HepG2 (cell line): Measurements from ENCODE around the gene DNAJA2. TPM values are rescaled to one million over a fixed set of nuclear protein-coding genes. Genes with fewer than 3 reads are reported as not detected.

Experiments used
- ADNP ChIP-seq: sonication (generic); formaldehyde crosslinking; IDR thresholded peaks from 2 replicates; pipeline ENCODE4 v1.4.0; 2020; ENCODE audit warnings: missing genetic modification reagents
- ARHGAP35 ChIP-seq: sonication (generic); formaldehyde crosslinking; IDR thresholded peaks from 2 replicates; pipeline ENCODE4 v1.9.0; 2022; ENCODE audit warnings: mild to moderate bottlenecking, inconsistent platforms, moderate library complexity, missing genetic modification reagents, borderline replicate concordance
- ATF6 ChIP-seq: sonication (generic); formaldehyde crosslinking; conservative IDR thresholded peaks from 2 replicates; pipeline ENCODE4 v1.4.0; 2020; ENCODE audit warnings: missing genetic modification reagents
- CC2D1A ChIP-seq: sonication (generic); formaldehyde crosslinking; IDR thresholded peaks from 2 replicates; pipeline ENCODE4 v1.8.1; 2023; ENCODE audit warnings: mild to moderate bottlenecking, missing genetic modification reagents
- HOMEZ ChIP-seq: IDR thresholded peaks from 2 replicates; pipeline ENCODE4 v1.6.1; 2016; ENCODE audit warnings: low read depth
- KIAA2018 ChIP-seq: sonication (generic); formaldehyde crosslinking; IDR thresholded peaks from 2 replicates; pipeline ENCODE4 v1.5.0; 2020; ENCODE audit warnings: mild to moderate bottlenecking, missing genetic modification reagents, borderline replicate concordance
- MAZ ChIP-seq, 2 experiments: sonication (generic) in 1 of 2; formaldehyde crosslinking in 1 of 2; IDR thresholded peaks; 2 replicates each; pipeline versions ENCODE4 v1.5.0 to v1.6.1; 2012 to 2020; ENCODE audit warnings: low read depth in 2 of 2, mild to moderate bottlenecking in 2 of 2, borderline replicate concordance in 1 of 2, improper control_type of control experiment in 1 of 2, low read length in 1 of 2, missing genetic modification reagents in 1 of 2, moderate library complexity in 1 of 2
- NR2F1 ChIP-seq, 2 experiments: fragments of 450-650 bp in 1 of 2; formaldehyde crosslinking in 1 of 2; IDR thresholded peaks; 2 replicates each; pipeline versions ENCODE4 v1.5.0 to v1.6.1; 2016 to 2020; ENCODE audit warnings: mild to moderate bottlenecking in 1 of 2, missing compliant biosample characterization in 1 of 2, missing genetic modification reagents in 1 of 2, moderate library complexity in 1 of 2
- POLR2G ChIP-seq: fragments of 200-400 bp; formaldehyde crosslinking; IDR thresholded peaks from 2 replicates; pipeline ENCODE4 v1.6.1; 2018; ENCODE audit warnings: mild to moderate bottlenecking, low read depth, low read length, moderate library complexity
- U2AF2 ChIP-seq: fragments of 200-400 bp; formaldehyde crosslinking; IDR thresholded peaks from 2 replicates; pipeline ENCODE4 v1.6.1; 2017; ENCODE audit warnings: low read depth, mild to moderate bottlenecking, low read length
- ZFP62 ChIP-seq: sonication (generic); formaldehyde crosslinking; IDR thresholded peaks from 2 replicates; pipeline ENCODE4 v1.4.0; 2020; ENCODE audit warnings: missing genetic modification reagents
- ZNF205 ChIP-seq: IDR thresholded peaks from 2 replicates; pipeline ENCODE4 v1.6.1; 2018; ENCODE audit warnings: missing biosample characterization, missing genetic modification reagents
- ZNF235 ChIP-seq: sonication (generic); formaldehyde crosslinking; IDR thresholded peaks from 2 replicates; pipeline ENCODE4 v1.8.1; 2023; ENCODE audit warnings: mild to moderate bottlenecking, missing genetic modification reagents, borderline replicate concordance
- ZNF704 ChIP-seq: sonication (generic); formaldehyde crosslinking; IDR thresholded peaks from 2 replicates; pipeline ENCODE4 v1.8.1; 2023; ENCODE audit warnings: mild to moderate bottlenecking, inconsistent platforms, moderate library complexity, missing genetic modification reagents, borderline replicate concordance
- ZSCAN9 ChIP-seq: IDR thresholded peaks from 2 replicates; pipeline ENCODE4 v1.6.1; 2016; ENCODE audit warnings: borderline replicate concordance
- polyA plus RNA-seq, 8 experiments: library from polyadenylated mRNA; depleted of rRNA in 3 of 8; stranded (reverse) in 7 of 8; unstranded in 1 of 8; fragments of >200 nt; fragmentation: Illumina TruSeq in 4 of 8; extraction: Trizol in 4 of 8; gene quantifications; 2 replicates each; pipeline versions ENCODE4 v1.2.1 to v1.2.3, GENCODE V29; 2011 to 2016; ENCODE audit warnings: low read depth in 4 of 8, missing spikeins in 1 of 8, mixed read lengths in 1 of 8; ENCODE audit not compliant: insufficient read depth in 1 of 8
- total RNA-seq, 5 experiments: library from RNA; depleted of rRNA; stranded (reverse); fragments of >200 nt; fragmentation: Illumina TruSeq; extraction: Trizol; gene quantifications; 2 replicates each; pipeline ENCODE4 v1.2.3, GENCODE V29; 2016; ENCODE audit warnings: low read depth in 1 of 5

Gene DNAJA2
- total and polyA plus RNA-seq, 2 of the 13 experiments (the other 11 are each of a cell fraction or from before 2014, with no cell fraction given): 25.4 to 176 TPM

- TF ChIP-seq ZNF205 (CRISPR knock-in tag) (0 out of 2 replicates have a peak, but pooled peaks have one; percentile 33), ARHGAP35 (no peak), CC2D1A (CRISPR knock-in tag) (no peak), ZNF235 (CRISPR knock-in tag) (no peak), ZNF704 (CRISPR knock-in tag) (no peak), ZFP62 (CRISPR knock-in tag) (no peak), ATF6 (CRISPR knock-in tag) (no peak), POLR2G (no peak), HOMEZ (CRISPR knock-in tag) (no peak), ZSCAN9 (CRISPR knock-in tag) (no peak), MAZ (IDR thresholded peaks at IDR 0.05; ENCODE audit: borderline replicate concordance, low read depth, low read length) (no peak), MAZ (CRISPR knock-in tag; IDR thresholded peaks at IDR 0.05; ENCODE audit: low read depth) (no peak), U2AF2 (no peak), KIAA2018 (CRISPR knock-in tag) (no peak), NR2F1 (CRISPR knock-in tag; IDR thresholded peaks at IDR 0.05) (no peak), ADNP (CRISPR knock-in tag) (no peak)
Measured at GRCh38 chr16:46976550-46976949, 3.1 kb upstream of the DNAJA2 start (continued).
